ENCODE measurements around the gene MLH1.

Gene MLH1

GRCh38 chr3:36981006-36981405, 12.3 kb upstream of the MLH1 start:
- DNase-seq: no peak

GRCh38 chr3:36988356-36988755, 5.0 kb upstream of the MLH1 start:
- DNase-seq: no peak

GRCh38 chr3:36989005-36989404, 4.3 kb upstream of the MLH1 start:
- no peak for DNase-seq

- no peak for DNase-seq
These were observed 3.8 kb upstream of the MLH1 start for GRCh38 chr3:36989568-36989967.

- DNase-seq: no peak
These were observed 2.2 kb upstream of the MLH1 start for GRCh38 chr3:36991147-36991546.

GRCh38 chr3:36991923-36992805, 1.2 kb upstream of the MLH1 start:
- DNase-seq: peak; percentile 87

DNA sequence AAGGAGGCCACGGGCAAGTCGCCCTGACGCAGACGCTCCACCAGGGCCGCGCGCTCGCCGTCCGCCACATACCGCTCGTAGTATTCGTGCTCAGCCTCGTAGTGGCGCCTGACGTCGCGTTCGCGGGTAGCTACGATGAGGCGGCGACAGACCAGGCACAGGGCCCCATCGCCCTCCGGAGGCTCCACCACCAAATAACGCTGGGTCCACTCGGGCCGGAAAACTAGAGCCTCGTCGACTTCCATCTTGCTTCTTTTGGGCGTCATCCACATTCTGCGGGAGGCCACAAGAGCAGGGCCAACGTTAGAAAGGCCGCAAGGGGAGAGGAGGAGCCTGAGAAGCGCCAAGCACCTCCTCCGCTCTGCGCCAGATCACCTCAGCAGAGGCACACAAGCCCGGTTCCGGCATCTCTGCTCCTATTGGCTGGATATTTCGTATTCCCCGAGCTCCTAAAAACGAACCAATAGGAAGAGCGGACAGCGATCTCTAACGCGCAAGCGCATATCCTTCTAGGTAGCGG, 452 bp upstream of the MLH1 start, which contains the start of gene EPM2AIP1:
EPM2AIP1 (minus strand) TSS at position 326 of the 520 bp plus-strand sequence; CDS start at position 272, 54 bp downstream.
- DNase-seq: no peak

GRCh38 chr3:37014620-37015019, 21.3 kb downstream of the MLH1 start:
- DNase-seq: no peak

GRCh38 chr3:37015642-37016041, 22.3 kb downstream of the MLH1 start:
- DNase-seq: no peak

DNA sequence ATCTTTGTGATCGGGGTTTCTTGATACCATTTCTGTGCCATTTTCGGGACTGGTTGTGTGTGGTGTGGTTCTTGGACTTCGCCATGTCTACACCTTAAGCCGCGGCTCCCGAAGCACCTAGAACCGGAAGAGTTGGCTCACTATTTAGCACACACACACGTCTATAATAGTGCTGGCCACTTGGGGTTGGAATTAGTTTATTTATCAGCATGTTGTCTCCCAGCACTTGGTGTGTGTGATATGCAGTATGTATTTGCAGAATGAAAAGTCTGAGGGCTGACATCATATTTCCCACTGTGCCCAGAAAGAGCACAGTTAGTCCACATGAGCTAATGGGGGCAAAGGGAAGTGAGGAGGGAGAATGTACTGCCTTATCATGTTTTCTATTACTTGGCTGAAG, 23.6 kb downstream of the MLH1 start:
- no peak for DNase-seq

DNA sequence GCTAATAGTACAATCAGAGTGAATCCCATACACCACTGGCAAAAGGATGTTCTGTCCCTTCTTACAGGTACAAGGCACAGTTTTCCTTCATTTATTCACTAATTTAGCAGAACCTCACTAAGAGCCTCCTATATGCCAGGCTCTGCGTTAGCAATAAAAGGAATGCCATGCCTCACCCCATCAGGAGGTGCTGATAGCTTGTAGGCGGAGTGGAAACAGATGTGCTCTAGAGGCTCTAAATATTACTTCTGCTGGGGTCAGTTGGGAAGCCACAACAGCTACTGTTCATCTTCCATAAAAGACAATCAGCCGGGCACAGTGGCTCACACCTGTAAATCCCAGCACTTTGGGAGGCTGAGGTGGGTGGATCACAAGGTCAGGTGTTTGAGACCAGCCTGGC, 24.4 kb downstream of the MLH1 start:
- DNase-seq: no peak

- no peak for DNase-seq
These were observed 30.8 kb downstream of the MLH1 start for GRCh38 chr3:37024092-37024491.

DNA sequence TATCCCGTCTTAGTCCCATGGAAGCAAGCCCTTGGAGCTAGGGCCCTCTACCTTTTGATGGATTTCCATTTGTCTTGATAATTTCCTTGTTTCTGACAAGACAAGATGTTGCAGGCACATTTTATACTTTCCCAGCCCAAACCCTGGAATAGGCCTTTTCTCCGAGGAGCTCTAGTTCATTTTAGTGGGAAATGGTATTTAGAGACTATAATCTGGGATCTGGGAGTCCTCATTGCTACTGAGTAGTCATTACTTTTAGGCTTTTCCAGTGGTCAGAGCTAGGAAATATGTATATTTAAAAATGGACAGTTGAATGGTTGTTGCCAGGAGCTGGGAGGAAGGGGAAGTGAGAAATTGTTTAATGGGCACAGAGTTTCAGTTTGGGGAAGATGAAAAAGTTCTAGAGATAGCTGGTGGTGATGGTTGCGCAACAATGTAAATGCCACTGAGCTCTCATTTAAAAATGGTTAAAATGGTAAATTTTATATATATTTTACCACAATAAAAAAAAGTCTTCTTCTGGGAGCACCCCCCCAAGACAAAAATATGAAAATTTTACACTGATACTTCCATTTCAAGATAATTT, 31.6 kb downstream of the MLH1 start:
- no peak for DNase-seq

DNA sequence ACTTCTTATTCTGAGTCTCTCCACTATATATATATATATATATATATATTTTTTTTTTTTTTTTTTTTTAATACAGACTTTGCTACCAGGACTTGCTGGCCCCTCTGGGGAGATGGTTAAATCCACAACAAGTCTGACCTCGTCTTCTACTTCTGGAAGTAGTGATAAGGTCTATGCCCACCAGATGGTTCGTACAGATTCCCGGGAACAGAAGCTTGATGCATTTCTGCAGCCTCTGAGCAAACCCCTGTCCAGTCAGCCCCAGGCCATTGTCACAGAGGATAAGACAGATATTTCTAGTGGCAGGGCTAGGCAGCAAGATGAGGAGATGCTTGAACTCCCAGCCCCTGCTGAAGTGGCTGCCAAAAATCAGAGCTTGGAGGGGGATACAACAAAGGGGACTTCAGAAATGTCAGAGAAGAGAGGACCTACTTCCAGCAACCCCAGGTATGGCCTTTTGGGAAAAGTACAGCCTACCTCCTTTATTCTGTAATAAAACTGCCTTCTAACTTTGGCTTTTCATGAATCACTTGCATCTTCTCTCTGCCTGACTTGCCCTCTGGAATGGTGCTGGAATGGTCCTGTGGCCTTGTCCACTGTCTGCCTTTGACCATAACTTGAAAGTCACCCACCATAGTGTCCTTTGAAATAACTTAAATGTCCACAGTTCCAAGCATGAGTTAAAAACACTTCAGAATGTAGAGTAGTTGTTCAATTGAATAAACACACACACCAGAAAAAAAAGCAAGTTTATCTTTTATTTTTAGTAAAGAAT, 32.4 kb downstream of the MLH1 start:
- no peak for DNase-seq

- no peak for DNase-seq
These were observed 33.5 kb downstream of the MLH1 start for GRCh38 chr3:37026851-37027250.

DNA sequence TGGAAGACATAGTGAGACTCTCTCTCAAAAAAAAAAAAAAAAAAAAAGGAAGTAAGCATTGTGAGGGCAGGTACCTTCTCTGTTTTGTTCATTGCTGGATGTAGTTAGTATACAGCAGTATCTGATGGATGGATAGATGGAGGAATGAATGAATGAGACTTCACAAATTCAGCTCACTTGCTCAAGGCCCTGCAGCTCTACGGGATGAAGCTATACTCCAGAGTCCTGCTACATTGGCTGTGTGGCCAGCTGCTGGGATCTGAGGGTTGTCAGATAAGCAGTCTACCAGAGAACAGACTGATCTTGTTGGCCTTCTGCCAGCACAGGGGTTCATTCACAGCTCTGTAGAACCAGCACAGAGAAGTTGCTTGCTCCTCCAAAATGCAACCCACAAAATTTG, 35.0 kb downstream of the MLH1 start:
- DNase-seq: no peak

DNA sequence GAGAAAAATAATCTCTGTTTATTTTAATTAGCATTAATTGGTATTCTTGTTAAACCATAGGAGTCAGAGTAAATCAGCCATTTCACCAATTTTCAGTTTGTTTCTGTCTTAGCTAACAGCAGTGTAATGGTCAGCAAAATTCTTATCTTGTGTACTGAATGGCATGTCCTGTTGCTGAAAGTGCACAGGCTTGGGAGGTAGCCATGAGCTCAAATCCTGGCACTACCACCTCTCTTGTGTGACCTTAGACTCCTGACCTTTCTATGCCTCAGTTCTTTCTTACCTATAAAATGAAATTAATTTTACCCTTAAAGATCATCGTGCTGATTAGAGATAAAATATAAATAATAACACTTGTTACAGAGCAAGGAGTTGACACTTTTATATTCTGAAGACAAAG, 35.8 kb downstream of the MLH1 start:
- DNase-seq: no peak

GRCh38 chr3:37029516-37030163, 36.3 kb downstream of the MLH1 start:
- DNase-seq: no peak

GRCh38 chr3:37030588-37030987, 37.3 kb downstream of the MLH1 start:
- DNase-seq: no peak

DNA sequence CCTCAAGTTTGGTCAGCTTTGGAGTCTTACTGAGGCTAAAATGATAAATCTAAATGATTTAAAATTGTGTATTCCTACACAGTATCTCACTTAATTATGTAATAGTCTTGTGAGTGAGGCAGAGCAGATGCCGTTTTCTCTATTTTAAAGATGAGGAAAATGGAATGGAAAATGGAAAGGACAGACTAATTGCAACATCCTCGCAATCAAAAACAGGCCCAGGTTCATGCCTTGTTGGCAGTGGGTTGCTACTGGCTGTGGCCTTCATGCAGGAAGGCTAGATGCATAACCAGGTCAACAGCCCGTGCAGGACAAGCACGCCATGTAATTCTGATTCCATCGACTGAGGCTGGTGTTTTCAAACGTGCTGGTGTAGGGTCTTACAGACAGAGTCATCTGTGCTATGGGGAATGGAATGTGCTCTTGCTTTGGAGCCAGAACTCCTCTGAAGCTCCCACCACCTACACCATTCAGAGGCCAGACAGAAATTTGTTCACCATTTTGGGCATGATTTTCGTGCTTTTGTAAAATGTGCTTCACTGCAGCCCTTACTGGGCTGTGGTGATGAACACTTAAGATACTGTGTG, 37.9 kb downstream of the MLH1 start:
- no peak for DNase-seq

- no peak for DNase-seq
These were observed 39.6 kb downstream of the MLH1 start for GRCh38 chr3:37032961-37033360.

DNA sequence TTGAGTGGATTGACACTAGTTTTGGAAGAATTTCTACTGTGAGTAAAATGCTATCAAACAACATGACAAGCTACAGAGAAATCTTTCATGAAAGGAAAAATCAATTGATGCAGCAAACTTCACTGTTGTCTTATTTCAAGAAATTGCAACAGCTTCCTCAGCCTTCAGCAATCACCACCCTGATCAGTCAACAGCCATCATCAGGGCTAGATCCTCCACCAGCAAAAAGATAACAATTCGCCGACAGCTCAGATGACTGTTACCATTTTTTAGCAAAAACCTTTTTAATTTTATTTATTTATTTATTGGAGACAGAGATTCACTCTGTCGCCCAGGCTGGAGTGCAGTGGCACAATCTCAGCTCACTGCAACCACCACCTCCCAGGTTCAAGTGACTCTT, 44.0 kb downstream of the MLH1 start:
- no peak for DNase-seq
